H1 (cell line): ENCODE measurements around the gene SIK3. TPM values are rescaled to one million over a fixed set of nuclear protein-coding genes. Genes with fewer than 3 reads are reported as not detected.

Experiments
- CTCF ChIA-PET: fragments of 300-600 bp; sonication (Branson Sonifier 250); formaldehyde crosslinking; loops from one replicate; lab custom pipeline; 2021; ENCODE audit not compliant: partially characterized antibody; lab: Charles Lee
- POLR2A ChIA-PET: fragments of 300-600 bp; sonication (Branson Sonifier 250); formaldehyde crosslinking; loops from one replicate; lab custom pipeline; 2021; ENCODE audit warnings: inconsistent platforms; ENCODE audit not compliant: partially characterized antibody; lab: Charles Lee
- DNase-seq, 2 experiments: peaks; one replicate each; pipeline versions ENCODE4 v3.0.0 to v3.0.0-alpha.2; 2010 to 2022; ENCODE audit warnings: low spot score in 2 of 2, low read depth in 1 of 2, mixed read lengths in 1 of 2
- FAIRE-seq: peaks from 2 replicates; lab custom pipeline; 2011; peaks lifted over from hg19 to GRCh38; lab: Jason Lieb, UNC
- H2AFZ ChIP-seq: 2 replicates; pipeline ENCODE4 v1.8.1; 2012; ENCODE audit warnings: low read length, inconsistent platforms
- H2AK5ac ChIP-seq: 2 replicates; pipeline ENCODE4 v1.6.1; 2013; ENCODE audit warnings: low read depth, low read length
- H2BK120ac ChIP-seq: replicated peaks from 2 replicates; pipeline ENCODE3; 2013; ENCODE audit warnings: low read depth, low read length, inconsistent platforms
- H2BK12ac ChIP-seq: 2 replicates; pipeline ENCODE4 v1.6.1; 2013; ENCODE audit warnings: low read depth, low read length
- H2BK15ac ChIP-seq: 2 replicates; pipeline ENCODE4 v1.6.1; 2013; ENCODE audit warnings: low read length
- H2BK20ac ChIP-seq: 2 replicates; pipeline ENCODE4 v1.6.1; 2013; ENCODE audit warnings: low read length
- H2BK5ac ChIP-seq: 2 replicates; pipeline ENCODE4 v1.6.1; 2013; ENCODE audit warnings: low read depth, low read length
- H3K14ac ChIP-seq: 2 replicates; pipeline ENCODE4 v1.6.1; 2013; ENCODE audit warnings: inconsistent platforms; ENCODE audit not compliant: insufficient read length
- H3K18ac ChIP-seq: 2 replicates; pipeline ENCODE4 v1.6.1; 2013; ENCODE audit warnings: low read length; ENCODE audit errors: extremely low read depth
- H3K23ac ChIP-seq: 2 replicates; pipeline ENCODE4 v1.6.1; 2013; ENCODE audit warnings: inconsistent platforms; ENCODE audit not compliant: insufficient read length
- H3K23me2 ChIP-seq: 2 replicates; pipeline ENCODE4 v1.6.1; 2013; ENCODE audit warnings: low read depth, low read length
- H3K27ac ChIP-seq: 2 replicates; pipeline ENCODE4 v1.6.1; 2011; ENCODE audit warnings: low read depth, low read length, inconsistent platforms
- H3K27me3 ChIP-seq, 4 experiments: replicated peaks in 1 of 4; 1 replicate in 1 of 4; 2 replicates in 3 of 4; pipeline versions ENCODE4 v1.6.1 to v1.8.1; 2011 to 2013; ENCODE audit warnings: low read length in 3 of 4, mild to moderate bottlenecking in 3 of 4, inconsistent platforms in 2 of 4, mixed read lengths in 2 of 4, moderate library complexity in 1 of 4; ENCODE audit not compliant: control insufficient read depth in 3 of 4, insufficient read depth in 3 of 4; ENCODE audit errors: extremely low read depth in 1 of 4
- H3K36me3 ChIP-seq, 4 experiments: 2 replicates each; pipeline versions ENCODE4 v1.6.1 to v1.8.1; 2011 to 2013; ENCODE audit warnings: mild to moderate bottlenecking in 4 of 4, low read length in 3 of 4, moderate library complexity in 2 of 4, control low read depth in 1 of 4, inconsistent platforms in 1 of 4; ENCODE audit not compliant: insufficient read depth in 4 of 4, control insufficient read depth in 2 of 4
- H3K4ac ChIP-seq: replicated peaks from 2 replicates; pipeline ENCODE3; 2013; ENCODE audit warnings: low read length, low read depth, mixed read lengths, inconsistent platforms; ENCODE audit not compliant: insufficient read length
- H3K4me1 ChIP-seq, 4 experiments: replicated peaks in 1 of 4; 1 replicate in 1 of 4; 2 replicates in 3 of 4; pipeline versions ENCODE4 v1.6.1 to v1.8.1; 2011 to 2013; ENCODE audit warnings: low read length in 3 of 4, inconsistent platforms in 2 of 4, mixed read lengths in 1 of 4; ENCODE audit not compliant: insufficient read depth in 4 of 4, control insufficient read depth in 3 of 4
- H3K4me2 ChIP-seq, 2 experiments: 2 replicates each; pipeline versions ENCODE4 v1.6.1 to v1.8.1; 2011 to 2013; ENCODE audit warnings: low read depth in 2 of 2, low read length in 2 of 2, control low read depth in 1 of 2, inconsistent platforms in 1 of 2, mild to moderate bottlenecking in 1 of 2; ENCODE audit not compliant: insufficient read depth in 1 of 2
- H3K4me3 ChIP-seq, 4 experiments: fragments of 200-600, 300-600 bp in 1 of 4; sonication (generic), shearing (Covaris generic), sonication (Bioruptor Twin) in 1 of 4; 2 replicates each; pipeline versions ENCODE4 v1.5.1 to v1.8.1; 2011 to 2016; ENCODE audit warnings: low read length in 4 of 4, low read depth in 3 of 4, control low read depth in 2 of 4, inconsistent platforms in 2 of 4, mild to moderate bottlenecking in 2 of 4, mixed read lengths in 1 of 4, moderate library complexity in 1 of 4; ENCODE audit not compliant: insufficient read depth in 2 of 4; ENCODE audit errors: extremely low read depth in 1 of 4
- H3K56ac ChIP-seq: replicated peaks from 2 replicates; pipeline ENCODE3; 2013; ENCODE audit warnings: low read depth, mild to moderate bottlenecking, mixed read lengths, low read length, inconsistent platforms; ENCODE audit not compliant: insufficient read length
- H3K79me1 ChIP-seq: 2 replicates; pipeline ENCODE4 v1.6.1; 2013; ENCODE audit warnings: low read depth, low read length, control low read depth
- H3K79me2 ChIP-seq, 2 experiments: 2 replicates each; pipeline versions ENCODE4 v1.6.1 to v1.8.1; 2012 to 2013; ENCODE audit warnings: low read length in 2 of 2, mild to moderate bottlenecking in 2 of 2, inconsistent platforms in 1 of 2; ENCODE audit not compliant: insufficient read depth in 2 of 2, control insufficient read depth in 1 of 2
- H3K9ac ChIP-seq, 4 experiments: replicated peaks in 1 of 4; 1 replicate in 1 of 4; 2 replicates in 3 of 4; pipeline versions ENCODE4 v1.6.1 to v1.8.1; 2011 to 2013; ENCODE audit warnings: low read depth in 3 of 4, low read length in 3 of 4, control low read depth in 2 of 4, mild to moderate bottlenecking in 2 of 4, moderate library complexity in 2 of 4, inconsistent platforms in 1 of 4; ENCODE audit errors: extremely low read depth in 1 of 4
- H3K9me3 ChIP-seq, 2 experiments: 2 replicates each; pipeline versions ENCODE4 v1.6.1 to v1.8.1; 2012 to 2013; ENCODE audit warnings: mild to moderate bottlenecking in 2 of 2, moderate library complexity in 2 of 2, control low read depth in 1 of 2, inconsistent platforms in 1 of 2, low read depth in 1 of 2, low read length in 1 of 2, mixed read lengths in 1 of 2; ENCODE audit not compliant: insufficient read depth in 2 of 2
- H4K20me1 ChIP-seq, 2 experiments: replicated peaks in 1 of 2; 2 replicates each; pipeline versions ENCODE3 to v1.8.1; 2011 to 2013; ENCODE audit warnings: inconsistent platforms in 2 of 2, low read length in 2 of 2, mild to moderate bottlenecking in 1 of 2; ENCODE audit not compliant: insufficient read depth in 2 of 2, control insufficient read depth in 1 of 2
- H4K5ac ChIP-seq: 2 replicates; pipeline ENCODE4 v1.6.1; 2013; ENCODE audit warnings: low read length, low read depth, mixed read lengths, inconsistent platforms; ENCODE audit not compliant: insufficient read length
- H4K8ac ChIP-seq: 2 replicates; pipeline ENCODE4 v1.8.0; 2013; ENCODE audit warnings: mild to moderate bottlenecking, moderate library complexity, low read length, inconsistent platforms; ENCODE audit not compliant: insufficient read depth; ENCODE audit errors: extremely low read depth
- H4K91ac ChIP-seq: replicated peaks from 2 replicates; pipeline ENCODE3; 2013; ENCODE audit warnings: low read length, mixed read lengths, inconsistent platforms; ENCODE audit not compliant: insufficient read length
- CEBPB ChIP-seq: IDR thresholded peaks from 2 replicates; pipeline ENCODE4 v1.6.1; 2012; ENCODE audit warnings: low read depth, low read length
- CTBP2 ChIP-seq: IDR thresholded peaks from 2 replicates; pipeline ENCODE4 v1.7.0; 2011; ENCODE audit warnings: borderline replicate concordance, mild to moderate bottlenecking, moderate library complexity, mixed read lengths, low read length; ENCODE audit not compliant: insufficient read depth, insufficient read length
- GTF2F1 ChIP-seq: IDR thresholded peaks from 2 replicates; pipeline ENCODE4 v1.6.1; 2012; ENCODE audit warnings: low read depth, low read length, improper control_type of control experiment, borderline replicate concordance
- KDM1A ChIP-seq: fragments of 200-600, 300-600 bp; sonication (generic); IDR thresholded peaks from 2 replicates; pipeline ENCODE4 v1.7.1; 2016; ENCODE audit warnings: mild to moderate bottlenecking, low read length, borderline replicate concordance
- SIRT6 ChIP-seq: IDR thresholded peaks from one replicate; pipeline ENCODE4 v1.7.1; 2012; ENCODE audit warnings: low read length, inconsistent platforms
- SP2 ChIP-seq: IDR thresholded peaks from 2 replicates; pipeline ENCODE4 v1.6.1; 2012; ENCODE audit warnings: mild to moderate bottlenecking, low read length, inconsistent platforms
- SP4 ChIP-seq: IDR thresholded peaks from 2 replicates; pipeline ENCODE4 v1.6.1; 2012; ENCODE audit warnings: low read length, inconsistent platforms
- TCF12 ChIP-seq: IDR thresholded peaks from 2 replicates; pipeline ENCODE4 v1.6.1; 2011; ENCODE audit warnings: low read depth, mild to moderate bottlenecking, low read length
- WGBS, 2 experiments: shearing (Covaris generic) in 1 of 2; methylation state at CpG; one replicate each; pipeline versions ENCODE4 v1.1.6 to v1.1.7; 2013 to 2015; ENCODE audit warnings: low lambda C conversion rate in 2 of 2, mixed read lengths in 2 of 2, inconsistent platforms in 1 of 2, low coverage in 1 of 2, missing lambda C conversion rate in 1 of 2; ENCODE audit not compliant: insufficient replicate concordance in 2 of 2, insufficient coverage in 1 of 2, insufficient read length in 1 of 2; ENCODE audit errors: extremely low coverage in 1 of 2, missing lambda C conversion rate in 1 of 2; 5-methylcytosine and 5-hydroxymethylcytosine counted together
- polyA plus RNA-seq, 7 experiments: library from polyadenylated mRNA; depleted of rRNA in 3 of 7; stranded (reverse) in 5 of 7; unstranded in 2 of 7; fragments of >200 nt in 5 of 7; fragments of 200-250 nt in 2 of 7; gene quantifications; 1 replicate in 5 of 7; 2 replicates in 1 of 7; 4 replicates in 1 of 7; pipeline versions ENCODE4 v1.2.1 to v1.2.3, GENCODE V29; 2011 to 2013; ENCODE audit warnings: missing spikeins in 2 of 7, mixed read lengths in 2 of 7
- total RNA-seq: library from RNA; stranded (reverse); fragmentation: NEBNext Ultra II Directional; extraction: Animal tissue kit (Norgen Biotek cat#: 25700); gene quantifications from 2 replicates; pipeline ENCODE4 v1.2.1, GENCODE V29; 2021
- TF ChIP-seq, protein P1 (sequence below): IDR thresholded peaks from 2 replicates; pipeline ENCODE4 v1.6.1; 2012; ENCODE audit warnings: inconsistent platforms
- TF ChIP-seq, protein P2 (sequence below): IDR thresholded peaks from 2 replicates; pipeline ENCODE4 v1.6.1; 2012; ENCODE audit warnings: low read length, inconsistent platforms

SIK3 gene
- total and polyA plus RNA-seq, 2 of the 8 experiments (the other 6 are each of a cell fraction or from before 2014, with no cell fraction given): 19.9 to 32.1 TPM

DNA sequence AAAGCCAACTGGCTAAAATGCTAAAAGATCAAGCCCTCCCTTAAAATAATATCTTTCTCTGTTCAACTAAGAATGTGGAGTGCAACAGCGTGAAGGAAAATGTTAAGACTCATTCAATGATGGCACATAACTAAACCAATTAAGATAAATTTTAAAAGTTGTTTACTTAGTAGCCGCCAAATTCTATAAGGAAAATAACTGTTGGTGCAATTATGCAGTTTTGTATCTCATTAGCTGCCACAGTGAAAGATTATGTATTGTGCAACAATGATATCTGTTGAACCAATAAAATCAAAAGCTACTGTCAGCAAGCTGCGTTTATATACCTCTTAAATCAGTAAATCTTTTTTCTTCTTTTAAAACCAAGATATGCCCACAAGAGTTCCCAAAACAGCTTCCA lies 55.5 kb downstream of the SIK3 start:
- DNase-seq: no peak
- Histone ChIP-seq H2BK5ac (no peak overlapping the region), H4K8ac (no peak overlapping the region), H3K4ac (no peak overlapping the region), H3K18ac (no peak overlapping the region), H3K14ac (no peak overlapping the region), H2BK15ac (no peak overlapping the region), H2AK5ac (no peak overlapping the region), H3K79me1 (no peaks in the 10 kb centered on the region), H2BK120ac (no peak overlapping the region), H2BK12ac (no peak overlapping the region), H3K27ac (no peak overlapping the region), H3K23ac (no peak overlapping the region), H3K56ac (no peak overlapping the region), H4K20me1 (peaks cover 2 to 7% of the 10 kb centered on the region in 2 experiments), H3K9me3 (no peaks in the 10 kb centered on the region), H3K27me3 (no peaks in the 10 kb centered on the region), H2AFZ (no peak overlapping the region), H4K91ac (no peak overlapping the region), H3K9ac (no peak overlapping the region), H2BK20ac (no peak overlapping the region), H3K4me2 (no peak overlapping the region), H4K5ac (no peak overlapping the region), H3K23me2 (no peaks in the 10 kb centered on the region), H3K4me3 (no peak overlapping the region), H3K79me2 (peaks cover 0 to 50% of the 10 kb centered on the region in 2 experiments; a peak in 3 of 4 replicates), H3K36me3 (no peaks in the 10 kb centered on the region), H3K4me1 (peaks cover 0 to 5% (median 2%) of the 10 kb centered on the region in 4 experiments; a peak in 2 of 7 replicates)
- TF ChIP-seq CTBP2: no peak
- TF ChIP-seq SIRT6: no peak
- TF ChIP-seq GTF2F1: no peak
- TF ChIP-seq TCF12: no peak
- TF ChIP-seq CEBPB: no peak
- TF ChIP-seq, protein P1, sequence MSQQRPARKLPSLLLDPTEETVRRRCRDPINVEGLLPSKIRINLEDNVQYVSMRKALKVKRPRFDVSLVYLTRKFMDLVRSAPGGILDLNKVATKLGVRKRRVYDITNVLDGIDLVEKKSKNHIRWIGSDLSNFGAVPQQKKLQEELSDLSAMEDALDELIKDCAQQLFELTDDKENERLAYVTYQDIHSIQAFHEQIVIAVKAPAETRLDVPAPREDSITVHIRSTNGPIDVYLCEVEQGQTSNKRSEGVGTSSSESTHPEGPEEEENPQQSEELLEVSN: no peak
- TF ChIP-seq, protein P2, sequence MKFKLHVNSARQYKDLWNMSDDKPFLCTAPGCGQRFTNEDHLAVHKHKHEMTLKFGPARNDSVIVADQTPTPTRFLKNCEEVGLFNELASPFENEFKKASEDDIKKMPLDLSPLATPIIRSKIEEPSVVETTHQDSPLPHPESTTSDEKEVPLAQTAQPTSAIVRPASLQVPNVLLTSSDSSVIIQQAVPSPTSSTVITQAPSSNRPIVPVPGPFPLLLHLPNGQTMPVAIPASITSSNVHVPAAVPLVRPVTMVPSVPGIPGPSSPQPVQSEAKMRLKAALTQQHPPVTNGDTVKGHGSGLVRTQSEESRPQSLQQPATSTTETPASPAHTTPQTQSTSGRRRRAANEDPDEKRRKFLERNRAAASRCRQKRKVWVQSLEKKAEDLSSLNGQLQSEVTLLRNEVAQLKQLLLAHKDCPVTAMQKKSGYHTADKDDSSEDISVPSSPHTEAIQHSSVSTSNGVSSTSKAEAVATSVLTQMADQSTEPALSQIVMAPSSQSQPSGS: no peak
- no peak for TF ChIP-seq KDM1A
- TF ChIP-seq SP4: no peak
- TF ChIP-seq SP2: no peak
- FAIRE-seq: no peak
- CTCF ChIA-PET: interaction anchor here (1.2 to 2.9 kb wide), 2 partner anchors 9 to 52 kb away, joined by 3 to 9 read pairs; no protein-coding TSS in a partner anchor
- POLR2A ChIA-PET: no interaction called here
- 92% methylated on average over 3 of the region's 3 CpGs; no CpG with 5 or more reads in 1 of the 2 experiments for WGBS, 2 experiments
